ENCODE data around the gene HSPBP1.
"Not testable (repeated sequence)": the region's sequence is repeated elsewhere in the genome, so short reads cannot be mapped to it uniquely, and the experiment has no call there.

Gene HSPBP1

GRCh38 chr19:55279770-55280643 lies at the start of gene HSPBP1:
Gene HSPBP1 (minus strand): TSS chr19:55280110. CDS start chr19:55279608, 502 bp downstream.
- DNase-seq (ENCODE audit: low read depth, low spot score) = peak; percentile 86

- not testable (repeated sequence) for DNase-seq (ENCODE audit: low read depth, low spot score)
These were observed 48.9 kb upstream of the HSPBP1 start for GRCh38 chr19:55328774-55329318.

GRCh38 chr19:55325172-55325571 lies 45.3 kb upstream of the HSPBP1 start, which contains the start of gene TMEM150B:
Gene TMEM150B (minus strand): TSS chr19:55325341. CDS start chr19:55321036, 4,305 bp downstream.
- DNase-seq (ENCODE audit: low read depth, low spot score) = no peak

GRCh38 chr19:55324662-55325061 lies 44.8 kb upstream of the HSPBP1 start:
- no peak for DNase-seq (ENCODE audit: low read depth, low spot score)

- DNase-seq (ENCODE audit: low read depth, low spot score) = no peak
These were observed 42.4 kb upstream of the HSPBP1 start for GRCh38 chr19:55322204-55322885.

GRCh38 chr19:55321466-55322137 lies 41.7 kb upstream of the HSPBP1 start:
- no peak for DNase-seq (ENCODE audit: low read depth, low spot score)

- no peak for DNase-seq (ENCODE audit: low read depth, low spot score)
These were observed 41.0 kb upstream of the HSPBP1 start for GRCh38 chr19:55320844-55321419.

- DNase-seq (ENCODE audit: low read depth, low spot score) = no peak
These were observed 39.9 kb upstream of the HSPBP1 start for GRCh38 chr19:55319785-55320184.

- DNase-seq (ENCODE audit: low read depth, low spot score) = no peak
These were observed 36.7 kb upstream of the HSPBP1 start for GRCh38 chr19:55316646-55317045.

GRCh38 chr19:55315956-55316525 lies 36.1 kb upstream of the HSPBP1 start:
- DNase-seq (ENCODE audit: low read depth, low spot score) = no peak

GRCh38 chr19:55314396-55314795 lies 34.5 kb upstream of the HSPBP1 start:
- DNase-seq (ENCODE audit: low read depth, low spot score) = no peak

- no peak for DNase-seq (ENCODE audit: low read depth, low spot score)
These were observed 33.0 kb upstream of the HSPBP1 start for GRCh38 chr19:55312621-55313512.

- DNase-seq (ENCODE audit: low read depth, low spot score) = no peak
These were observed 31.9 kb upstream of the HSPBP1 start for GRCh38 chr19:55311797-55312196.

- no peak for DNase-seq (ENCODE audit: low read depth, low spot score)
These were observed 31.5 kb upstream of the HSPBP1 start for GRCh38 chr19:55311397-55311796.

- no peak for DNase-seq (ENCODE audit: low read depth, low spot score)
These were observed 30.6 kb upstream of the HSPBP1 start for GRCh38 chr19:55310498-55310897.

GRCh38 chr19:55309448-55309847 lies 29.5 kb upstream of the HSPBP1 start:
- no peak for DNase-seq (ENCODE audit: low read depth, low spot score)

GRCh38 chr19:55308281-55308680 lies 28.4 kb upstream of the HSPBP1 start:
- no peak for DNase-seq (ENCODE audit: low read depth, low spot score)

- DNase-seq (ENCODE audit: low read depth, low spot score) = no peak
These were observed 26.8 kb upstream of the HSPBP1 start for GRCh38 chr19:55306712-55307111.

GRCh38 chr19:55305983-55306562 lies 26.2 kb upstream of the HSPBP1 start:
- DNase-seq (ENCODE audit: low read depth, low spot score) = no peak

- peak; percentile 21 for DNase-seq (ENCODE audit: low read depth, low spot score)
These were observed 25.6 kb upstream of the HSPBP1 start for GRCh38 chr19:55305491-55305890.

Data from activated naive CD8-positive, alpha-beta T cell treated with anti-CD3 and anti-CD28 coated beads, Interleukin-2, amount 50 U/mL, for 16 hours (primary cell).